HEK293 (cell line): ENCODE results near the gene BPIFA2.

Source experiments
- ZNF433 ChIP-seq: fragments of 450-650 bp; formaldehyde crosslinking; IDR thresholded peaks from 2 replicates; pipeline ENCODE4 v1.5.1; 2016; ENCODE audit warnings: missing biosample characterization, missing genetic modification characterization, low read depth
- ZNF561 ChIP-seq: fragments of 450-650 bp; IDR thresholded peaks from 2 replicates; pipeline ENCODE4 v1.5.1; 2018; ENCODE audit warnings: missing biosample characterization, missing genetic modification characterization, borderline replicate concordance
- TF ChIP-seq, protein P1 (sequence below): fragments of 450-650 bp; IDR thresholded peaks from 2 replicates; pipeline ENCODE4 v1.5.1; 2018; ENCODE audit warnings: missing biosample characterization, mild to moderate bottlenecking, missing genetic modification characterization

The BPIFA2 gene

DNA sequence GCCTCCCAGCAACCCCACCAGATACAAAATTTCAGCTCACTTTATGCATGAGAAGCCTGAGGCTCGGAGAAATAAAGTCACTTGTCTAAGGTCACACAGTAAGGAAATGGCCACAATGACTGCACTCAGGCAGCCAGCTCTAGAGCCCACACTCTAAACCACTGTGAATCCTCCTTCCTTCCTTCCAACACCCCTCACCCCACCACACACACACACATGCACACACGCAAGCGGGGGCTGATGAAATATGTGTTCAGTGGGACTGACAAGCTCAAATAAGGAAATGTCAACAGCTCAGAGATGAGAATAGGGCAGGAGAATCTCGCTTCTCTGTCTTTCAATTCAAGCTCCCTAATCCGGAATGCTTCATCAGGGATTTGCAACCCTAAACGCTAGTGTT, 61.9 kb downstream of the BPIFA2 start (continued):
- TF ChIP-seq, protein P1, sequence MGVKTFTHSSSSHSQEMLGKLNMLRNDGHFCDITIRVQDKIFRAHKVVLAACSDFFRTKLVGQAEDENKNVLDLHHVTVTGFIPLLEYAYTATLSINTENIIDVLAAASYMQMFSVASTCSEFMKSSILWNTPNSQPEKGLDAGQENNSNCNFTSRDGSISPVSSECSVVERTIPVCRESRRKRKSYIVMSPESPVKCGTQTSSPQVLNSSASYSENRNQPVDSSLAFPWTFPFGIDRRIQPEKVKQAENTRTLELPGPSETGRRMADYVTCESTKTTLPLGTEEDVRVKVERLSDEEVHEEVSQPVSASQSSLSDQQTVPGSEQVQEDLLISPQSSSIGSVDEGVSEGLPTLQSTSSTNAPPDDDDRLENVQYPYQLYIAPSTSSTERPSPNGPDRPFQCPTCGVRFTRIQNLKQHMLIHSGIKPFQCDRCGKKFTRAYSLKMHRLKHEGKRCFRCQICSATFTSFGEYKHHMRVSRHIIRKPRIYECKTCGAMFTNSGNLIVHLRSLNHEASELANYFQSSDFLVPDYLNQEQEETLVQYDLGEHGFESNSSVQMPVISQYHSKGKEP (tag by site-specific recombination) = no peak
- TF ChIP-seq ZNF561 (tag by site-specific recombination) = no peak
- no peak for TF ChIP-seq ZNF433 (tag by site-specific recombination)
